Neural crest cell (in vitro differentiated cells): ENCODE measurements around the gene ZG16. TPM values are rescaled to one million over a fixed set of nuclear protein-coding genes. Genes with fewer than 3 reads are reported as not detected.

Source experiments
- DNase-seq: peaks from one replicate; pipeline ENCODE4 v3.0.0; 2021; ENCODE audit warnings: low read depth, mixed read lengths, low spot score
- H3K27ac Mint-ChIP-seq: one replicate; pipeline ENCODE4 v1.8.0; 2021; ENCODE audit warnings: mild to moderate bottlenecking, mixed read lengths; ENCODE audit not compliant: unreplicated experiment
- H3K27me3 Mint-ChIP-seq: 2 replicates; pipeline ENCODE4 v1.8.0; 2021; ENCODE audit warnings: low read depth, mild to moderate bottlenecking, mixed read lengths
- H3K36me3 Mint-ChIP-seq: 2 replicates; pipeline ENCODE4 v1.8.0; 2021; ENCODE audit warnings: low read depth, mild to moderate bottlenecking, mixed read lengths
- H3K4me1 Mint-ChIP-seq: 2 replicates; pipeline ENCODE4 v1.8.0; 2021; ENCODE audit warnings: mixed read lengths
- H3K4me3 Mint-ChIP-seq: one replicate; pipeline ENCODE4 v1.8.0; 2021; ENCODE audit warnings: mild to moderate bottlenecking, mixed read lengths
- H3K9me3 Mint-ChIP-seq: 2 replicates; pipeline ENCODE4 v1.8.0; 2021; ENCODE audit warnings: mixed read lengths
- total RNA-seq: library from RNA; stranded (reverse); gene quantifications from 2 replicates; pipeline ENCODE4 v1.2.1, GENCODE V29; 2021
- TF ChIP-seq, protein P1 (sequence below): fragments of 200-600 bp; sonication (generic); conservative IDR thresholded peaks from 2 replicates; pipeline ENCODE4 v1.5.0; 2021; ENCODE audit warnings: antibody characterized with exemption, mild to moderate bottlenecking

The ZG16 gene
- total RNA-seq, 1 donor from 2014 or later, result not detected

GRCh38 chr16:29815032-29815721 is 37.1 kb downstream of the ZG16 start:
- peaks cover 13% of the 10 kb centered on the region for H3K36me3 Mint-ChIP-seq
- H3K27me3 Mint-ChIP-seq, result peaks cover 12% of the 10 kb centered on the region
- peak; percentile 19 for DNase-seq
- H3K27ac Mint-ChIP-seq, result peak overlapping the region; percentile 38
- H3K4me1 Mint-ChIP-seq, result peaks cover 82% of the 10 kb centered on the region
- no peaks in the 10 kb centered on the region for H3K9me3 Mint-ChIP-seq
- peak overlapping the region; percentile 96 for H3K4me3 Mint-ChIP-seq
- TF ChIP-seq, protein P1, sequence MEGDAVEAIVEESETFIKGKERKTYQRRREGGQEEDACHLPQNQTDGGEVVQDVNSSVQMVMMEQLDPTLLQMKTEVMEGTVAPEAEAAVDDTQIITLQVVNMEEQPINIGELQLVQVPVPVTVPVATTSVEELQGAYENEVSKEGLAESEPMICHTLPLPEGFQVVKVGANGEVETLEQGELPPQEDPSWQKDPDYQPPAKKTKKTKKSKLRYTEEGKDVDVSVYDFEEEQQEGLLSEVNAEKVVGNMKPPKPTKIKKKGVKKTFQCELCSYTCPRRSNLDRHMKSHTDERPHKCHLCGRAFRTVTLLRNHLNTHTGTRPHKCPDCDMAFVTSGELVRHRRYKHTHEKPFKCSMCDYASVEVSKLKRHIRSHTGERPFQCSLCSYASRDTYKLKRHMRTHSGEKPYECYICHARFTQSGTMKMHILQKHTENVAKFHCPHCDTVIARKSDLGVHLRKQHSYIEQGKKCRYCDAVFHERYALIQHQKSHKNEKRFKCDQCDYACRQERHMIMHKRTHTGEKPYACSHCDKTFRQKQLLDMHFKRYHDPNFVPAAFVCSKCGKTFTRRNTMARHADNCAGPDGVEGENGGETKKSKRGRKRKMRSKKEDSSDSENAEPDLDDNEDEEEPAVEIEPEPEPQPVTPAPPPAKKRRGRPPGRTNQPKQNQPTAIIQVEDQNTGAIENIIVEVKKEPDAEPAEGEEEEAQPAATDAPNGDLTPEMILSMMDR, result no peak

DNA sequence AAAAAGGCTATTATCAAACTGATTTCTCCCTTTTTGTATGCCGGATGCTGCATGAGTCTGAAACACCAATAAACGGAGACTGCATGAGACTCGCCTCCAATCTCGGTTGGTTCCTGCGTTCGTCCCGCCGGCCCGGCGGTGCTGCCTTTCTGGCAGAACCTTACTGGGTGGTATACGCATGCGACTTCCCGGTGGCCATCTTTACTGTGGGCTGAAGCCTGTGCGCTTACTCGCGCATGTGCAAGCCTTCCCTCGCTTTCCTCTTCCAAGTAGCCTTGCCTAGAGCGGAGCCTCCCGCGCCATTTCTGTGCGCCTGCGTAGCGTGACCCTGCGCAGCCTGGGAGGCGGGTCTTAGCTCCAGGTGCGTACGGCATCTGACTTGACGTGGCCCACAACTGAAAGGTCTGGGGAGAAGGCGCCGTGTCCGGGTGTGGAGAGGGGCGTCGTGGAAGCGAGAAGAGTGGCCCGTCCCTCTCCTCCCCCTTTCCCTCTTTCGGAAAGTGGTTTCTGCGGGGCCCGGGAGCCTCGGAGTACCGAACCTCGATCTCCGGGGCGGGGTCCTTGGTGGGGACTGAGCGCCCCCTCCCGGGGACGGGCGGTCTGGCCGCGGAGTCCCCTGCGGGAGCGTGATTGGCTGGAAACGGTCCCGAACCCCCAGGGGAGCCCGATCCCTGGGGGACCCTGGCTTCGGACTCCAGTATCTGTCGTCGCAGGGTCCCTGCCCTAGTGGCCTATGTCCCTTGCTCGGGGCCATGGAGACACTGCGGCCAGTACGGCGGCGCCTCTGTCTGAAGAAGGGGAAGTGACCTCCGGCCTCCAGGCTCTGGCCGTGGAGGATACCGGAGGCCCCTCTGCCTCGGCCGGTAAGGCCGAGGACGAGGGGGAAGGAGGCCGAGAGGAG is 38.0 kb downstream of the ZG16 start, which contains the start of gene PAGR1:
Gene PAGR1, plus strand, starts transcription at position 360 of the 901 bp plus-strand sequence. Its CDS starts 374 bp downstream, at position 734.
- peak; percentile 97 for DNase-seq
- Mint-ChIP-seq H3K27ac (peak within 1 kb of the TSS; percentile 96), H3K9me3 (no peaks in the 10 kb centered on the region), H3K27me3 (peaks cover 9% of the 10 kb centered on the region), H3K4me1 (peaks cover 78% of the 10 kb centered on the region), H3K4me3 (peak within 1 kb of the TSS; percentile 96), H3K36me3 (peaks cover 11% of the 10 kb centered on the region)
- TF ChIP-seq, protein P1, result peak; percentile 94

DNA sequence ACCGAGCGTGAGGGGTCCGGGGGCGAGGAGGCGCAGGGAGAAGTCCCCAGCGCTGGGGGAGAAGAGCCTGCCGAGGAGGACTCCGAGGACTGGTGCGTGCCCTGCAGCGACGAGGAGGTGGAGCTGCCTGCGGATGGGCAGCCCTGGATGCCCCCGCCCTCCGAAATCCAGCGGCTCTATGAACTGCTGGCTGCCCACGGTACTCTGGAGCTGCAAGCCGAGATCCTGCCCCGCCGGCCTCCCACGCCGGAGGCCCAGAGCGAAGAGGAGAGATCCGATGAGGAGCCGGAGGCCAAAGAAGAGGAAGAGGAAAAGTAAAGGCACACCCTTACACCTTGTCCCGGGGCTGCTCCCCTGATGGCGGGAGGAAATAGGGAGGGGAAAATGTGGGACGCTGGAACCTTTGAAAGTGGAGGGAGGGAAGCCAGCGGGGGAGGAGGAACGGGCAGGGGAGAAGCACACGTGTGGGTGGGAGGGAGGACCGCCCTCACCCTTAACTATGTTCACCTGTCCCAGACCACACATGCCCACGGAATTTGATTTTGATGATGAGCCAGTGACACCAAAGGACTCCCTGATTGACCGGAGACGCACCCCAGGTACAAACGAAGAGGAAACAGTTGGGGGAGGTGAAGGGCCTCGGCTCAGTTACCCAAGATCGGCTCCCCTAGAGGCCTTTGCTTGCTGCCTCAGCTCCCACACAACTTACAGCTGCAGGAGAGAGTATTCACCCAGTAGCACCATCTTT is 38.8 kb downstream of the ZG16 start:
- Mint-ChIP-seq H3K27ac (peak overlapping the region; percentile 29), H3K27me3 (peaks cover 4% of the 10 kb centered on the region), H3K36me3 (peaks cover 11% of the 10 kb centered on the region), H3K4me1 (peaks cover 70% of the 10 kb centered on the region), H3K9me3 (no peaks in the 10 kb centered on the region), H3K4me3 (peak overlapping the region; percentile 96)
- TF ChIP-seq, protein P1, result peak; percentile 16
- DNase-seq, result peak; percentile 42

DNA sequence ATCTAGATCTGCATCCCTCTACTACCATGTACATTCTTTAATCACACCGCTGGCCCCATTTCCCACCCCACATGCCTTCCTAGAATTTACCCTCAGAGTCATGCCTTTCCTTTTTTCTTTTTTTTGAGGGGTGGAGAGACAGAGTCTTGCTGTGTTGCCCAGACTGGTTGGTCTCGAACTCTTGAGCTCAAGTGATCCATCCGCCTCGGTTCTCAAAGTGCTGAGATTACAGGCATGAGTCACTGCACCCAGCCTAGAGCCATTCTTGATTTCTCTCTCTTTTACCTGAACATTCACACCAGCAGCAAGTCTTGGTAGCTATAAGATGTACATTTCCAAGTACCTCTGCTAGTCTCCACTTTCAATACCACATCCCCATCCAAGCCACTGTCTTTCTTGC is 40.0 kb downstream of the ZG16 start:
- Mint-ChIP-seq H3K27ac (peak overlapping the region; percentile 51), H3K36me3 (peaks cover 11% of the 10 kb centered on the region), H3K4me3 (peak overlapping the region; percentile 83), H3K9me3 (no peaks in the 10 kb centered on the region), H3K4me1 (peaks cover 64% of the 10 kb centered on the region), H3K27me3 (peaks cover 4% of the 10 kb centered on the region)
- TF ChIP-seq, protein P1, result no peak
- no peak for DNase-seq

- no peak for DNase-seq
- Mint-ChIP-seq H3K36me3 (peaks cover 11% of the 10 kb centered on the region), H3K9me3 (no peaks in the 10 kb centered on the region), H3K4me1 (peaks cover 54% of the 10 kb centered on the region), H3K4me3 (peak overlapping the region; percentile 38), H3K27ac (no peak overlapping the region), H3K27me3 (peaks cover 4% of the 10 kb centered on the region)
- TF ChIP-seq, protein P1, result no peak
Measured at GRCh38 chr16:29819506-29819905, 41.5 kb downstream of the ZG16 start.
